Stimulated activated naive CD8-positive, alpha-beta T cell treated with anti-CD3 and anti-CD28 coated beads, Interleukin-15, amount 100 ng/mL, for 72 hours (primary cell): ENCODE measurements around the gene DCLK1.
"Not testable (repeated sequence)": the region's sequence is repeated elsewhere in the genome, so short reads cannot be mapped to it uniquely, and the experiment has no call there.

Experiments used
- ATAC-seq: fragments of 150-1000 bp; cut with Tn5 transposase; 2 replicates; pipeline ENCODE4 v1.10.0; 2021; ENCODE audit warnings: mild to moderate bottlenecking, moderate library complexity
- DNase-seq, 2 donors: peaks; one replicate each; pipeline ENCODE4 v3.0.0; 2021 to 2022
- H3K27ac Mint-ChIP-seq, 2 donors: one replicate each; pipeline ENCODE4 v1.8.0; 2022; ENCODE audit warnings: mild to moderate bottlenecking in 2 of 2, mixed read lengths in 2 of 2, moderate library complexity in 2 of 2
- H3K27me3 Mint-ChIP-seq: one replicate; pipeline ENCODE4 v1.8.0; 2022; ENCODE audit warnings: mixed read lengths
- H3K4me1 Mint-ChIP-seq: one replicate; pipeline ENCODE4 v1.8.0; 2022; ENCODE audit warnings: mild to moderate bottlenecking, mixed read lengths
- H3K4me3 Mint-ChIP-seq, 2 donors: one replicate each; pipeline ENCODE4 v1.8.0; 2022; ENCODE audit warnings: mild to moderate bottlenecking in 2 of 2, mixed read lengths in 2 of 2, moderate library complexity in 1 of 2
- H3K9me3 Mint-ChIP-seq, 2 donors: one replicate each; pipeline ENCODE4 v1.8.0; 2022; ENCODE audit warnings: mixed read lengths in 2 of 2

DCLK1 gene

DNA sequence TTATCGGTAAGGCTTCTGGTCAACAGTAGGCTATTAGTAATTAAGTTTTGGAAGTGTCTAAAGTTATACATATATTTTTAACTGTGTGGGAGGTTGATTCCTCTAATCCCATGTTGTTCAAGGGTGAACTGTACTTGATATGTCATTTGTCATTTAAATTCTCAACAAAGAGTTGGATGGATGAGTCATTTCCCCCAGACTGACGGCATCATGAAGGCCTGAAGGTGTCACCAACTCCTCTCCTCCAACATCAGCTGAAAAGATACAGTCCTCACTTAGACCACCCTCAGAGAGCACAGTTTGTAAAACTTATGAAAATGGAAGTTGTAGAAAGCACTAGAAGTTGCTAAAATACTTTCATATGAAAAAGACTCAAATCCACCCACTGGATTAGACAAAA is 48.8 kb downstream of the DCLK1 start:
- Mint-ChIP-seq H3K27ac (no peak overlapping the region), H3K4me3 (no peak overlapping the region), H3K9me3 (peaks cover 7 to 12% of the 10 kb centered on the region in 2 donors), H3K27me3 (no peaks in the 10 kb centered on the region), H3K4me1 (no peaks in the 10 kb centered on the region)
- ATAC-seq (no peak), DNase-seq (no peak)

DNA sequence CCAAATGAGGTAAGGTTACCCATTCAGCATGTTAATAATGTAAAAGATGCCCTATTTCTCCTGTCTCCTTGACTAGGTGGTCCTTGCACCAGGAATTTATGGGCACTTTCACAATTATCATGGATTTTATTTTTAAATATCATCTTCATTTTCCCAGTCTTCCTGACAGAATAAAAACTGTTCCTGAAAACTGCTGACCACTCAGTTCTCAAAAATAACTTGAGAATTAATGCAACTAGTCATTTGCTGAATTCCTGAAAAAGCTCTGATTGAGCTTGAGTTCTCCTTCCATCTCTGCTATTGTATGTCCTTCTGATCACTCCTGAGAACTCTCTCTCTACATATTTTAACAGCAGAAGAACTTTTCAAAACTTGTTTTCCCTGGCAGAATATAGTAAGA is 55.0 kb downstream of the DCLK1 start:
- Mint-ChIP-seq H3K9me3 (peaks cover 7 to 12% of the 10 kb centered on the region in 2 donors), H3K27ac (no peak overlapping the region), H3K4me3 (no peak overlapping the region), H3K4me1 (no peaks in the 10 kb centered on the region), H3K27me3 (no peaks in the 10 kb centered on the region)
- no peak for ATAC-seq
- no peak for DNase-seq

DNA sequence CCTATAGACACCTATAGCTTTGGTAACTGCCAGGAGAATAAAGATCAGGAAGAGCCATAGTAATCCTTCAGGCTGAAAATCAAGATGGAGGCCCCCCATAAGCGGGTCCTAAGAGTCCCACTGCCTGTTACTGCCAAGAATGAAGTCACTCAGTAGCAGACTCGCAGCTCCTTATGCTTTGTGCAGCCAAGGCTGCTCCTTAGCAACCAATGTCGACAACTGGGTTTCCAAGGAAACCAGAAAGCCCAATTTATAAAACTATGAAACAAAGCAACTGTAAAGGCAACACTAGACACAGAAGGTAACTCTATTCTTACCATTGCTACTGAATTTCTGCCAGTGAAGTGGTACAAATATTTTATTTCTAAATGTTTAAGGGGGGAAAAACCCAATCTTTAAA is 56.5 kb downstream of the DCLK1 start:
- Mint-ChIP-seq H3K27ac (no peak overlapping the region), H3K9me3 (peaks cover under 1 to 7% of the 10 kb centered on the region in 2 donors), H3K27me3 (no peaks in the 10 kb centered on the region), H3K4me3 (no peak overlapping the region), H3K4me1 (no peaks in the 10 kb centered on the region)
- no peak for DNase-seq
- no peak for ATAC-seq

DNA sequence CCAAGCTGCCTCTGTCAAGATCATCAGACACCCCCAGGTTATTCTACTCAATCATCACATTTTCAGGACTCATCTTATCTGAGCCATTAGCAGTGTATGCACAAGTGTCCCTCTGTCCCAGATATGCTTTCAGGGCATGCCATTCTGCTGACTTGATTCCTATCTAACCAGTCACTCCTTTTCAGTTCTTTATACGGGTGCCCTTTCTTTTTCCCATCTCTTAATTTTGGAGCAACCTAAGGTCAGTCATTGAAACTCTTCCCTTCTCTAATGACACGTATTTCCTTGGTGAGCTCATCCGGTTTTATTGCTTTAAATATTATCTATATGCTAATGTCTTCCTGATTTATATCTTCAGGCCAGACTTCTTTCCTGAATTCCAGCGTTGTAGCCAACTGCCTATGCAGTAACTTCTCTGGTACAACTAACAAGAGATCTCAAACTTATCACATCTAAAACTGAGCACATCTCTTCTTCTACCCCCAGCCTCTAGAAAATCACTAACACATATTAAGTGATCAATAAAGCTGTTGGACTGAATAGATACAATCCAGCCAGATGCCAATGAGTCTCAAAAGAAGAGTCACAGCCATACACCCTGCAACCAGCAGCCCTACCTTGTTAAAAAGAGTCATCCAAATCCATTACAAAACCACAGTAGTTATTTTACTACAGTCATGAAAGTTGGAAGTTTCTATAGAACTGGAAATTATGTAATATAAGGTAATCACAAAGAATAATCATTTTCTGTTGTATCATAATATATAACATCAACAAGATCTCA is 58.8 kb downstream of the DCLK1 start:
- no peaks in the 10 kb centered on the region for H3K4me1 Mint-ChIP-seq

DNA sequence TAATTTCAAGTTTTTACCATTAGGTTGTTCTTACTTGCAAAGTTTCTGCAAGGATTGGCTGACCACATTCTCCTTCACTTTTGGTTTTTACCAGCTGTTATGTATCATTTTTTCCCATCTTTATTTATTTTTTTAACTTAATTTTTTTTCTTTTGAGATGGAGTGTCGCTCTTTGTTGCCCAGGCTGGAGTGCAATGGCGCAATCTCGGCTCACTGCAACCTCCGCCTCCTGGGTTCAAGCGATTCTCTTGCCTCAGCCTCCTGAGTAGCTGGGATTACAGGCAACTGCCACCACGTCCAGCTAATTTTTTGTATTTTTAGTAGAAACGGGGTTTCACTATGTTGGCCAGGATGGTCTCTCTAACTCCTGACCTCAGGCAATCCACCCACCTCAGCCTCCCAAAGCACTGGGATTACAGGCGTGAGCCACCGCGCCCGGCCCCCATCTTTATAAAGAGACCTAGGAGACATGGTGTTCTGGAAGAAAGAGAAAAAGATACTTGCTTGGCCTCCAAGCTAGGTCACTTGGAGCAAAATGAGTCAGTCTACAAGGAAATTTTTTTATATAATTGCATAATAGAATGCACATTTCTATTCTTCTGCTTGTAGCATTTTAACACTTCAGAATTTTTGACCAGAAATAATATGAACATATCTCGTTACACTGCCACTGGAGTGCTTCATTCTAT is 60.5 kb downstream of the DCLK1 start:
- not testable (repeated sequence) for H3K4me1 Mint-ChIP-seq, DNase-seq, ATAC-seq, H3K27me3 Mint-ChIP-seq, H3K4me3 Mint-ChIP-seq, H3K27ac Mint-ChIP-seq, H3K9me3 Mint-ChIP-seq

More for the DNA sequence above, 58.8 kb downstream of the DCLK1 start:
- no peaks in the 10 kb centered on the region for H3K27me3 Mint-ChIP-seq
- H3K9me3 Mint-ChIP-seq, result no peaks in the 10 kb centered on the region
- DNase-seq (no peak), ATAC-seq (no peak)
- H3K4me3 Mint-ChIP-seq, result no peak overlapping the region
- no peak overlapping the region for H3K27ac Mint-ChIP-seq

DNA sequence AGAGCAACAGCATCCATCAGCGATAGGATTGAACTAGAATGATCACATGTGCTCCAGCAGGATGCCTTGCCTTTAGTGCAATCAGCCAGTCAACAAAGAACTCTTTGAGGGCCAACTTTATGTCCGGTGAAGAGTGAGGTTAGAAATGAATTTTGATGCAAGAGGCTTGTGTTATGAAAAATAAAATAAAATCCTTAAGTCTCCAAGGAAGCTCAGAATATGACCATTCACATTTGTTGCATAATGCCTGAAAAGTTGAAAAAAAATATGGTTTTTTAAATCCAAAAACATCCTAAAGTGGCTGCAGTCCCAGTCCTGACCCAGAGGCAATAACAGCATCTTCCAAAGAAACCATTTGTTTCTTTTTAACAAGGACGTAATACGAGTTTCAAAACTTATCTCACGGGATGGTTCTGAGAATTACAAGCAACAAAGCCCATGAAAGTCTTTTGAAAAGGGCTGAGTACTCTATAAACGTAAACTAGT is 61.3 kb downstream of the DCLK1 start:
- no peak for ATAC-seq
- H3K9me3 Mint-ChIP-seq, result peaks cover 0 to 6% of the 10 kb centered on the region in 2 donors
- no peak overlapping the region for H3K4me3 Mint-ChIP-seq
- H3K27me3 Mint-ChIP-seq, result no peaks in the 10 kb centered on the region
- no peak overlapping the region for H3K27ac Mint-ChIP-seq
- H3K4me1 Mint-ChIP-seq, result no peaks in the 10 kb centered on the region
- DNase-seq, result no peak

DNA sequence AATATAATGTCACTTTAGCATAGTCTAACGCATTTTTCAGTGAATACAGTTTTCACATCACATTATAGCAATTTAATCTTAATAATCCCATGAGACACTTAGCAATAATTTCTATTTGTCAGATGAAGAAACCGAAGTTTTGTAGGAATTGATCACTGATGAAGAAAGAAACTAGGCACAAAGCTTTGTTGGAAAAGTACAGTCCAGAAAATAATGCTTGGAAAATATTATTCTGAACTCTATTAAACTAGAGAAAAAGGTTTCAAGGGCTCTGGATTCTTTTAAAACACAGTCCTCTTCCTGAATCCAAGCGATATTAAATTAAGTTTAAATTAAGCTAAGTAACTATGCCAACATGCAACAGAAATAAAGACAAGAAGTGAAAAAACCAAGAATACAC is 62.2 kb downstream of the DCLK1 start:
- Mint-ChIP-seq H3K27ac (no peak overlapping the region), H3K9me3 (peaks cover 0 to 6% of the 10 kb centered on the region in 2 donors), H3K4me3 (no peak overlapping the region), H3K4me1 (no peaks in the 10 kb centered on the region), H3K27me3 (no peaks in the 10 kb centered on the region)
- ATAC-seq (no peak), DNase-seq (no peak)

DNA sequence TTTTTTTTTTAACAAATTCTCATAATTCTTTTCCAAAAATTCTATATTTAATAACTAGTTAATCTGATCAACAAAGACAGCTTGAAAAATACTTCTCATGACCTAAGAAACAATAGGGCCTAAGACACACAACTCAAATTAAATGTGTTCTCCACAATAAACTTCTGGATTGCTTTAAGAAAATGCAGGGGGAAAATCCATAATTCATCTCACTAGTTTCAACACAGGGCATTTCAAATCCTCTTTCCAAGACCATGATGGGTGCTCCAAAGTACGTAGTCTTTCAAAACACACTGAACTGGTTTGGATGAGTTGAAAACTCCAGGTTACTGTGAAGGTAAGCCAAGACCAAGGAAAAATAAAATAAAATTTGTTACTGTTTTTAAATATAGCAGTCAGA is 62.6 kb downstream of the DCLK1 start:
- no peak for ATAC-seq

DNA sequence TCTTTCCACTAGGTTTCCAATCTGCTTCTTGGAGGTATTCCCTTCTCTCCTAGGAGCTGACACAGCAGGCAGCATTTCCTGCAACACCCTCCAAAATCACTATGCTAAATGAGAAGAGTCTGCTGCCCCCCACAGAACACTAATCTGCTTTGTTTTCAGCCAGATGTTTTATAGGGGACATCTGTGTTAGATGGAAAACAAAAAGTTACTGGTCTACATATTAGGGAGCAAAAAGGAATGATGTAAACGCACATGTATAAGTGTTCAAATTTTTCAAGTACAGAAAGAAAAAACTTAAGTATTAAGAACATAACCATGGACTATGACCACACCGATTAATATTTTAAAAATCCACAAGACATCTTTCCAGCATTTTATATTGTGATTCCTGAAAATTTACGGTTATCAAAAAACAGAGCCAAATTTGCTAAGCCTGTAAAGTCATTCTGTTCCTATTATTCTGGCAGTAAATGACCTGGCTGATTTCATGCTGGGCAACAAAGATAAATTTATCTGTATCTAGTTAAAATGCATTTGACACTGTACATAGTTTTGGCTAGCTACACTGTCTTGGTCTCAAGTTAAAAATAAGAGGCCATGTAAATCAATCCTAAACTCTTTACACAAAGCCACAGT is 63.3 kb downstream of the DCLK1 start:
- DNase-seq, result no peak
- Mint-ChIP-seq H3K27me3 (no peaks in the 10 kb centered on the region), H3K4me3 (no peak overlapping the region), H3K9me3 (peaks cover 0 to 6% of the 10 kb centered on the region in 2 donors), H3K4me1 (no peaks in the 10 kb centered on the region), H3K27ac (no peak overlapping the region)
- ATAC-seq, result no peak

More for the DNA sequence above, 62.6 kb downstream of the DCLK1 start:
- H3K27me3 Mint-ChIP-seq, result no peaks in the 10 kb centered on the region
- H3K27ac Mint-ChIP-seq, result no peak overlapping the region
- no peak for DNase-seq
- no peaks in the 10 kb centered on the region for H3K4me1 Mint-ChIP-seq
- H3K4me3 Mint-ChIP-seq, result no peak overlapping the region
- peaks cover 0 to 6% of the 10 kb centered on the region in 2 donors for H3K9me3 Mint-ChIP-seq

DNA sequence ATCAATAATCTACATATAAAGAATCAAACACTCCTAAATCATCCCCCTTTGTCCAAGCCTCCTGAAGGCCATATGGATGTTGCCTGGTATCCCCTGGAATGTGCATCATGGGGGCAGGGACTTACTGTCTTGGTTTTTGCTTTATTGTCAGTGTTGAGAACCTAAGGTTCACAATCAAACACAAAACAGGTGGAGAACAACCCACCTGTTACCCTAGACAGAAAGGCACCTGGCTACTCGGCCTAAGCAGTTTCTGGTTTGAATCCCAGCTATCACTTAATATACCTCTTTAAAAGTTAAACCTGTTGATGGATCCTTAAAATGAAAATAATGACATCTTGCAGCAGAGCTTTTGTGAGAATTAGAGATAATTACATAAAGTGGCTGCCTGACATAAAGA is 68.9 kb downstream of the DCLK1 start:
- DNase-seq (no peak), ATAC-seq (no peak)
- H3K4me3 Mint-ChIP-seq, result no peak overlapping the region
- H3K27ac Mint-ChIP-seq, result no peak overlapping the region
- no peaks in the 10 kb centered on the region for H3K27me3 Mint-ChIP-seq
- H3K4me1 Mint-ChIP-seq, result no peaks in the 10 kb centered on the region
- H3K9me3 Mint-ChIP-seq, result peaks cover 5 to 6% of the 10 kb centered on the region in 2 donors

DNA sequence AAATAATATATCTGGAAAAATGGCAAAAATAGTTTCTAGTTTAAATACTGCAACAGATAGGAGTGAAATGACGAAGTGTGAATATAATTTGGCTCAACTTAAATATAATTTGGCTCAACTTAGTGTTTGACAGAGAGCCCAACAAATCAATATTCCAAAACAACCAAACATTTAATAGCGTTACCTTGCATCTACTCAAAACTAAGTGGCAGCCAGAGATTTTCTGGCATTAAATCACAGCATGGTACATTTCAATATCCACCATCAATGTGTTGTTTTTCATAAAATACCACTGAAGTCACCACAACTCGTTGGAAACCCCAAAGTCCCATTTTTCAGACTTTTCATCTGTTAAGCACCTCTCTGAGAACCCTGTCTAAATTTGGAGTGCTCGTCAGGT is 69.6 kb downstream of the DCLK1 start:
- DNase-seq, result no peak
- Mint-ChIP-seq H3K4me3 (no peak overlapping the region), H3K9me3 (peaks cover 5 to 6% of the 10 kb centered on the region in 2 donors), H3K4me1 (no peaks in the 10 kb centered on the region), H3K27me3 (no peaks in the 10 kb centered on the region), H3K27ac (no peak overlapping the region)
- ATAC-seq, result no peak

DNA sequence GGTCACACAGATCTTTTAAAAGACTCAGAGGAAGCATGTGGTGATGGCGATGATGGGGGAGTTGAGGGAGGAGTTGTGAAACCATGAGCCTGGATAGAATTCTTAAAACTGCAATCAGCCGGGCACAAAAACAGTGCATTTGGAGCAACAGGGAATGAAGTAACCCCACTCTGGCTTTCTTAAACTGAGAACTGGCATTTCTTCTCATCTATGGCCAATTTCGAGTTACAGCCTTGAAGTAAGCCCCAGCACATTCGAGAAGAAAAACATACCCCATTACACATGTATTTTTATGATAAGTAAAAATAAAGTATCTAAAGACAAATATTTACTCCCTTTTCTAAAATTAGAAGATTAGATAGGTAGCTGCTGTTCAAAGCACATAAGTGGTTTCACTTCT is 70.1 kb downstream of the DCLK1 start:
- Mint-ChIP-seq H3K27me3 (no peaks in the 10 kb centered on the region), H3K9me3 (peaks cover 1 to 5% of the 10 kb centered on the region in 2 donors), H3K4me3 (no peak overlapping the region), H3K27ac (peak overlapping the region in 1 of 2 donors; percentile 27), H3K4me1 (no peaks in the 10 kb centered on the region)
- ATAC-seq, result no peak
- DNase-seq, result no peak

DNA sequence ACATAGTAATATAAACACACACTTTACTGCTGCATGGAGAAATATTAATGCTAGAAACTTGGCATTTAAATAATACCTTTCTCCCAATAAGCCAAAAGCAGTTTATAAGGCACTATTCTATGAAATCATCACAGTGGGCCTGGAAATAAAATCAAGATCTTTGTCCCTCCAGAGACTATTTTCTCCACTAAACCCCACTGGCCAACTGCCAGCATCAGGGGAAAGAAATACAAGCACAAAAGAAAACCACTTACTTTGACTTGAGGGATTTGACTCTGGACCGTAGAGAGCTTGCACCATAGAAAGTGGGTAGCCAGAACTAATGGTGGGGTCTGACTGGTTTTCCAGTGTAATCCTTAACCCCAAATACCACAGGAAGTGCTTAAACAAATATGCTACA is 71.9 kb downstream of the DCLK1 start:
- no peaks in the 10 kb centered on the region for H3K27me3 Mint-ChIP-seq
- H3K4me1 Mint-ChIP-seq, result no peaks in the 10 kb centered on the region
- H3K27ac Mint-ChIP-seq, result no peak overlapping the region
- ATAC-seq, result no peak
- H3K9me3 Mint-ChIP-seq, result peaks cover 0 to 15% of the 10 kb centered on the region in 2 donors
- H3K4me3 Mint-ChIP-seq, result no peak overlapping the region
- DNase-seq, result no peak

DNA sequence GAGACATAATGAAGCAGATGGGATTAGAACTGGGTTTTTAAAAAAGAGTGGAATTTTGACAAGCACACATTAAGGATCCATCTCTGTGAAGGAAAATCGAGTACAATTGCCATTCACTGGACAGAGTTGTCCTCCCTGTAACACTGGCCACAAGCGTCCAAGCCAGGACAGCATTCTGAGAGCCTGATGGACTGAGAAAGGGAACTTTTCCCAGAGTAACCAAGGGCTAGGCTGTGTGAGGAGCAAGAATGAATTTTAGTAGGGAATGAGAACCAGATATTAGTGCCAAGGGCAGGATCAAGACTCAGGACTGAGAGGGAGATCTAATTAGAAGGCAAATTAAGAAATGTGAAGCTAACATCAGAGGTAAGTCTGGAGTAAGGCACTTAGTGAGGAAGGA is 73.1 kb downstream of the DCLK1 start:
- Mint-ChIP-seq H3K27me3 (no peaks in the 10 kb centered on the region), H3K4me1 (no peaks in the 10 kb centered on the region), H3K27ac (no peak overlapping the region), H3K9me3 (peaks cover 0 to 16% of the 10 kb centered on the region in 2 donors), H3K4me3 (no peak overlapping the region)
- no peak for DNase-seq
- no peak for ATAC-seq

DNA sequence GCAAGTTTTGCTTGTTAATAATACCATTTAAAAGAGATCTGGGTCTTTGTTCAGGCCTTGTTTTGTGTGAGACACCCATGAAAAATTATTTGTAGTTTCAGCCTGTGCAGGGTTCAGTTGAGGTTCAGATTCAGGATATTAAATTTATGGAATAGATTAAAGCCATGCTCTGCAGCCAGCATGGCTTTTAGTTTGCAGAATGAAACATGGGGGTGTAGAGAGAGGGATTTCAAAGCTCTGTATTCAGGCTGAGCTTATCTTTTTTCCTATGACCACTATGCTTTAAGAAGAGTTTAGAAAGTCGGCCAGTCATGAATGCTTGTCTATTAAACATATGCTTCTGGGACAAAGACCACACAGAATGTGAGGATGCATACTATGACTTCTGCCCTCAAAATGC is 73.6 kb downstream of the DCLK1 start:
- Mint-ChIP-seq H3K9me3 (peaks cover 0 to 16% of the 10 kb centered on the region in 2 donors), H3K27ac (no peak overlapping the region), H3K27me3 (no peaks in the 10 kb centered on the region), H3K4me1 (no peaks in the 10 kb centered on the region), H3K4me3 (no peak overlapping the region)
- DNase-seq (no peak), ATAC-seq (no peak)

DNA sequence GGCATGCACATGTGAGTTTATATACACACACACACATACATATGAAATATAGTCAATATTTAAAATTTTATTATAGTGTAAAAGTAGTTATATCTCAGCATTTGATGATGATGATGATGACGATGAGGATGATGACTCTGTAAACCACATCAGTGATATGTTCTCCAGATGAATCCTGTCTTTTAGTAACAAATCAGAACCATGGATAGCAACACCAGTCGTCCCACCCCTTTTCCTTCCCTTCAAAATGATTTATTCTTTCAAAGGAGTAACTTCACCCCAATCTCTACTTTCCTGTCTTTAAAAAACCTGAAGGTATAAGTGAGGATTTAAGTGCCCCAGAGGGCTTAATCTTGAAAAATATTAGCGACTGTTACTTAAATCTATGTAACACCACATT is 74.1 kb downstream of the DCLK1 start:
- no peaks in the 10 kb centered on the region for H3K4me1 Mint-ChIP-seq
- peaks cover 0 to 16% of the 10 kb centered on the region in 2 donors for H3K9me3 Mint-ChIP-seq
- no peak overlapping the region for H3K4me3 Mint-ChIP-seq
- DNase-seq, result no peak
- no peak for ATAC-seq
- H3K27ac Mint-ChIP-seq, result no peak overlapping the region
- H3K27me3 Mint-ChIP-seq, result no peaks in the 10 kb centered on the region
